ENCODE data around the gene MMP3.
"Not testable (repeated sequence)": the region's sequence is repeated elsewhere in the genome, so short reads cannot be mapped to it uniquely, and the experiment has no call there.

The MMP3 gene

DNA sequence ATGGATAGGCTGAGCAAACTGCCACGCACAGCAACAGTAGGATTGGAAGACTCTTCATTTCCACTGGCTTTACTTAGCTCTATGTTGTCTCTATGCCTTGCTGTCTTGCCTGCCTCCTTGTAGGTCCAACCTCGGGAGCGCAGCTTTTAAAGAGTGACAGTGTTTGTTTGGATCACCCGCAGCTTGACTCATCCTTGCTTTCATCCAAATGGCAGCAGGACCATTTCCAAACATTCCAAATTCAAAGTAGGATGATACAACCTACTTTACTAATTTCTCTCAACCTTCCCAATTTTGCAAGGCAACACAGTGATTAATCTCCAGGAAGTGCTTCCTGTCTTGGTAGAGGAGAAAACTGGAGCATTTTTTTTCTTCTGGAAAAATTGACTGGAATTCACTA is at the start of gene MMP3:
Gene MMP3 (minus strand): TSS at position 121 of the 400 bp plus-strand sequence. CDS start 63 bp downstream, at position 58.
- DNase-seq: no peak

DNA sequence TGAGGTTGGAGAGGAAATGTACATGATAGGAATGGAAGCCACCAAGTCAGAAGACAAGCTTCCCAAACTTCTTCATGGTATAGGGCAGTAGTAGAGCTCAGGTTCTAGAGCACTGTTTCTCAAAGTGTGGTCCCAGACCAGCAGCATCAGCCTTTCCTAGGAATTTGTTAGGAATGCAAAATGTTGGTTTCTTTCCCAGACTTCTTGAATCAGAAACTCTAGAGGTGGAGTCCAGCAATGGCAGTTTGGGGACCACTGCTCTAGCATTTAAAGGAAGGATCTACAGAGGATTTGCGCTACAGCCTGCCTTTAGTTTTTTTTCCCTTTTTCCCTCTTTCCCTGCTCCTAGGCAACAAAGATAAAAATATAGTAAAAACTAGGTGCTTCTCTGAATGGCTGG is 48.3 kb upstream of the MMP3 start:
- DNase-seq: no peak

DNA sequence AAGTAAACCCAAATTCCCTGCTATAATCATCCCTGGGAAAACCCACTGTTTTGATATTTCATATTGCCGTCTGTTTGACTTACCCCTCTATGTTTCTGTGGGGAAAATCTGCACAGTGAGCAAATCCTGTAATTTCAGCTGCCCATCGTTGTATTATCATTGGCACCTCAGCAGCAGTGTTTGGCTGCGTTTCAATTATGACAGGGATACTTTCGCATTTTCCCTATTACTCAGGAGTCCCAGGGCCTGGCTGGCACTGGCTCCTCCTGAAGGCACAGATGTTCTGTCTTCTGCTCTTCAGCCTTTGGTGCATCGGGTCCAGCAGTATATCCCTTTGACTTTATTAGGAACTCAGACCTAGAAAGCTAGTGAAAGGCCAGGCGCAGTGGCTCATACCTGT is 43.6 kb upstream of the MMP3 start:
- no peak for DNase-seq

DNA sequence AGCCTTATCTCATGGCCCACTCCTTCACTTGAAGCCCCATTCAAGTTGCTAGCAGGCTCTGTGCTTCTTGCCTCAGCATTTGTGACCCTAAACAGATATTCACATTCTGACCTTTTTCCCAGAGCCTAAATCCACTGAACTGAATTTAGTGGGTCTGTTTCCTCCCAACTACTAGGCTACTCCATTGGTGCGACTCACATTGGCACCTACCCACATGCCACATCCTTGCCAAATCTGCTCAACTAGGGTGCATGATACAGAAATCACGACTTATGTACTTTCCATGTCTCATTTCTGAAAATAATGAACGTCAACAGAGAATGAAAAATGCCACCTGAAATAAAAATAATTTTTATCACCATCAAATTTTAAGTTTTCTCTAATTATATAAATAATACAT is 39.7 kb upstream of the MMP3 start:
- DNase-seq: no peak

DNA sequence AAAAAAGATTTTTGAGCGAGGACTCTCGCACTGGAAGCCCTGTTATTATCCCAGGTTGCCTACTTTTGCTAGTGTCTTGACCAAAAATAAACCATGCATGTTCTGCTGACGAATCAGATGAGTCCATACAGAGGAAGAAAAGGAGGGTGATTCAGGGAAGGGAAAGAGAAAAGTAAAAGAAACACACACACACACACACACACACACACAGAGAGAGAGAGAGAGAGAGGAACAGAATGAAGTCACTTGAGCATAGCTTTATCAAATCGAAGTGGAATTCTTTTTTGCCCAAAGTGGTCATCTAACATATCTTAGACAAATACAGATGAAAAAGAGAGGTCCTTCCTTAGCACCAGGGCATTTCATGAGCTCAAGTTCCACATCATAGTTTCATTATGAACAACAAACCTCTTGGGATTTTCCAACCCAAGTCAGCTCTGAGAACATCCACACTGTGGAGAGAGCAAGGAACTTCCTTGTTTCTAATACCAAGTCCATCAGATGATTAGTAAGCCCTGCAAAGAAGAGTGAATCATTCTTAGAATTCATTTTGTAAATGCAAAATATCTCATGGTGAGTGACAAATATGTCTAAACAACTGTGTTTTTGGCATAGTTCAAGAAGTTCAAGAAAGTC is 39.1 kb upstream of the MMP3 start:
- DNase-seq: no peak

GRCh38 chr11:102879801-102880200 is 36.4 kb upstream of the MMP3 start:
- no peak for DNase-seq

DNA sequence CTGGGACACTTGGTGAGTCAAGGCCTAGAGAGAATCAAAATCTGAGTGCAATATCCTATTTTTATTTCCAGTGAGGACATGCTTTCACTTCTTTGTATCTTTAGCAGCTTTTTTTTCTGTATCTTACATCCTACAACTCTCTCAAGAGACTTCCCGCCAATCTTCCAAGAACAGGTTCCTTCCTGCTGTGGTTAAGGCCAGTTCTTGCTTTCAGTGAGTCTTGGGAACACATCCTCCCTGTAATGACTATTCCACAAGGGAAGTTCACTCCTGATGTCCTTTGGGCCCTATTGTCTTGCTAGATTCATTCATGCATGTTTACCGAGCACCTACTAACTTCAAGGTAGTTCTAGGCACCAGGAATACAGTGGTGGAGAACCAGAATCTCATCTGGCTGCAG is 35.2 kb upstream of the MMP3 start:
- no peak for DNase-seq

DNA sequence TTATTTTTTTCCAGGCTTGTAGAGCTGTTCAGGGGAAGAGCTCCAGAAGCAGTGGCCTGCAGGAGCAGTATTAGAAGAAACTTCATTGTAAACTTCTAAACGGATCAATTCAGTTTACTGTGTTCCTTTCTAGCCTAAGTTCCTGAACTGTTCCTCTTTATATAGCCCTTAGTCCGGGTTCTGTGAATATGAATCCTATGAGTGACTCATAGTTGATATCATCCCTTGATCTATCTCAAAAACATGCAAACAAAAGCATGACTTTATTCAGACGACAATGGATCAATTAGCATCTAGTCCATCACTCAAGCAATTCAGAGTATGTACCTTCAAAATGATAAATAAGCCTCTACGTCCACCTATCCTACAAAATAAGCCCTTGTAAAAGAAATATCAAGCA is 31.4 kb upstream of the MMP3 start, which contains the start of gene MMP12:
Gene MMP12 (minus strand): TSS at position 131 of the 400 bp plus-strand sequence. CDS start 45 bp downstream, at position 86.
- DNase-seq: no peak

GRCh38 chr11:102869354-102869964 is 26.1 kb upstream of the MMP3 start:
- not testable (repeated sequence) for DNase-seq

GRCh38 chr11:102868339-102868738 is 24.9 kb upstream of the MMP3 start:
- DNase-seq: no peak

- no peak for DNase-seq
These were observed 21.3 kb upstream of the MMP3 start for GRCh38 chr11:102864724-102865123.

DNA sequence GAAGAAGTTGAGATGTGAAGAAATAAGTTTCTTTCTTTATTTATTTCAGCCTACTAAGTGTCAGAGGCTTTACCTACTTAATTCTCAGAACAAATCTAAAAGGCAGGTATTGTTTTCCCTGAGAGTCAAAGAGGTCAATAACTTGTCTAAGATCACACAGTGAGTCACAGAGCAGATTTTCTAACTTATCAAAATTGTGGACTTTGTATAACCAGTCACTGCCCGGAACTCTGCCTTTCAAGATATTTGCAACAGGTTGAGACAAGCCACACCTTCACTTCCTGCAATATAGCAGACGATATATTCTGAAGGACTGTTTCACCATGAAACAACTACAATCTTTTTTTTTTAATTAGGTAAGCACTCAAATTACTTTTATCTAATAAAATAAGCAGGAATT is 10.5 kb upstream of the MMP3 start:
- DNase-seq: no peak

DNA sequence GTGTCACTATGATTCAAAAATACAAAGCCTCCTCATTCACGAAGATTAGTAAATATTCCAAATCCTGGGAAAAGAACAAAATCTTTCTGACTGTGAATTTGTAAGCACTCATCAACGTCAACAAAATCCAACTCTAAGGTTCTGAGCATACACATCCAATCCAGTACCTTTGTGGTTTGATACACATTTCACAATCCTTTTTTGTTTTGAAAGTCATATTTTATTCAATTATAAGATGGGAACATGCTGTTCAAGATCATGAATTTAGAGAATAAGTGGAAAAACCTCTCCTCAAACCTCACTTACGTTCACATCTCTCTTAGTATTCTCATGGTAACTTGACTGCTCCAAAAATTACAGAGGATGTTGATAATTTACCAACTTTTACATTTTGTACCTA is 9.6 kb upstream of the MMP3 start:
- no peak for DNase-seq

- no peak for DNase-seq
These were observed 7.8 kb upstream of the MMP3 start for GRCh38 chr11:102850973-102851745.

DNA sequence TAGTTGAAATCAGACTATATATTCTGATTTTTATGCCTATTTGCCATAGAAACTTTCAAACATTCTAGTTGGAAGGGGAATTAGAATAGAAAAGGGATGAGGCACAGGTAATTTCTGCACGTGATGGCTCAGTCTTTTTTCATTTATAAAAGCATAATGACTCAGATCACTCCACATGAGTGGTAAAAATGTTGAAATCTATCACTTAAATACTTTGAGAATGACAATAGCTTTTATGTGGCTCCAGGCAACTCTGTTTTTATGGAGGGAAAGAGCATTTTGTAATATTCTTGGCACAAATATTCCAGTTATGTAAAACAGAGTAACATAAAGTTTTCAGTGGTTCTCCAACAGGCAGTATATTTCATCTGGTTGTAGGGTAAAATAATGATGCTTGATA is 5.9 kb upstream of the MMP3 start:
- DNase-seq: no peak

DNA sequence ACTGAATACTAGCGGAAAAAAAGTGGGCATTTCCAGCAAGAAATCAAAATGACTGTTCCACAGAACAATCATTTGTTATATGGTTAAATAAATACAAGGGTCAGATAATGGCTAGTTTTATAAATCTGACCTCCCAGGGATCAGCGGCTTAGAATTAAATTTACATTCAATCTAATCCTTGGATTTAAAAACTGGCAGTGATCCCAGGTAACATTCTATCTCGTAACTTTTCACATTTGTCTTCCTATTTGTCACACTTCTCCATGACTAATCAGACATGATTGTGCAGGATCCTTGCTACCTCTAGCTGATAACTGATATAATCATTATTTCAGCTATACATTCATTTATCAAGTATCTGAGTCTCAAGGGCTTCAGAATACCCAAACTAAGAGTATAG is 2.9 kb upstream of the MMP3 start:
- no peak for DNase-seq

DNA sequence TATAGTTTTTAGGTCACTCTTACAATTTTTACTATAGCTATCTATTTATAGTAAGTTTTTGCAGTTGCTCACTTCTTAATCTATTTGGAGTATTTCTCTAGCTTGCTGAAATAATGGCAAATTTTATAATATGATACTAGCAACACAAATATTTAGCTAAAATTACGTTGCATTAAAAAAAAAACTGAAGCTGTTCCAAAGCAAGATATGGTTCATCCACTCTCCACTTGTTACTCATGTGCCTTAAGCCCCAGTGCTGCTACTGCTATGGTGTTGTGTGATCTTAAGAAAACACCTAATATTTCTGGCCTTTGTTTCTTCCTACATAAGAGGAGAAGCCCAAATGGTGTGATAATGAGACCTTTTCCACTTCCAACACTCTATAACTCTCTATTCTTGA is 479 bp downstream of the MMP3 start:
- DNase-seq: no peak

- DNase-seq: no peak
These were observed 3.4 kb downstream of the MMP3 start for GRCh38 chr11:102840018-102840417.

DNA sequence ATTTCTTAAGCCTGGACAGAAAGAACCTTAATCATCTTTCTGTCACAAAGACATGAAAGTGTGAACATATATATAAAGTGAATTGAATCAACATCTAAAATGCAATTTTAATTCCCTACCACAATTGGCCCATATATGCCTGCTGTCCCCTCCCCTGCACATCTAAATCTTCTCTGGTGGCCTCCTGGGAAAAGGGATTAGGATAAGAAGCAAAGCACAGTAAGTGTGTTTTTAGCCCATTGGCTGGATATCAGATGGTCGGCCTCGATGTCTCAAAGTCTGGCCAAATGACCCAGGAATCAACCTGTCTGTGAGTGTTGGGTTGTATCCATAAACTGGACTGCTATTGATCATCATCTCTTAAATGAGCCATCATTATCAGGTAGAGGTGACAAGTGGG is 5.8 kb downstream of the MMP3 start:
- no peak for DNase-seq

GRCh38 chr11:102837156-102837555 is 6.3 kb downstream of the MMP3 start:
- no peak for DNase-seq

DNA sequence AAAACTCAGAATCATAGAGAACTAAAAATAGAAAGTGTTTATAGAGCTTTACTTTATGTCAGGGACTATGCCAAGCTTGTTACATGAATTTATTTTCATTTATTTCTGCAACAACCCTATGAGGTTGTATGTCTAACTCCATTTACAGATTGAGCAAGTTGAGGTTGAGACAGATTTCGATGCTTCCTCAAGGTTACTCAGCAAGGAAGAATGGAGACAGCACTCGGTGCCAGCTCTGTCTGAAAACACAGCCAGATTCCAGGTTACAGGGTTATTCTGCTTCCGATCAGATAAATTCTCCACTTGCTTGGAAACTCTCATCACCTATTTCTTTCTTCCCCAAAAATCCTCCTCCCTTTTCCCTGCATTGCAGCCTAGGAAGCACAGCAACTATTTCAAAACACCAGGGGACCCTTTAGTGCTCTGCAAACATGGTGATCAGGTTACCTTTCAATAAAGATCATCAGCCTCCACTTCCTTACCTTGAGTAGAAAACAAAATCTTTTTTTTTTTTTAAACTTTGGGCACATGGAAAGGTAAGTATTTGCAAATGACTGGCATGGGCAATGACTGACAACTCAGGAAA is 7.0 kb downstream of the MMP3 start:
- DNase-seq: no peak

DNA sequence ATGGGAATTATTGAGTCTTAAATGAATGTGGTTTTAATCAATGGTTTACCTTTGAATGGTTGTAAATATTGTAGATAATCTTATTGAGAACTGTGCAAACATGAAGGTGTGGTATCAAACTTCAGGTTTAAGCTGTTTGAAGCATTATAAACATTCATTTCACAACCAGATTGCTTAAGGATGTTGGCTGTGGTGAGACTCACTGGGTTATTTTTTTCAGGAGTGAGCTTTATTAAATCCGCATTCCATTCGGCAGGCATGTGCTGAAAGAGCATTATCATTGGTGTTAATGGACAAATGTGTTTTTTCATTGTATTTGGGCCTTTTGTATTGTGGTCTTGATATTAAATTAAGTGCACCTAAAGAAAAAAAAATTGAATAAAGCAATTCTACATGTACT is 9.7 kb downstream of the MMP3 start:
- no peak for DNase-seq

GRCh38 chr11:102832612-102833011 is 10.8 kb downstream of the MMP3 start:
- no peak for DNase-seq
